ENCODE results near the gene HFE. TPM values are rescaled to one million over a fixed set of nuclear protein-coding genes. Genes with fewer than 3 reads are reported as not detected.
"Not testable (repeated sequence)": the region's sequence is repeated elsewhere in the genome, so short reads cannot be mapped to it uniquely, and the experiment has no call there.

The HFE gene
- total RNA-seq, 5 donors from 2014 or later (not counting 1 experiment from before 2014, with no cell fraction given), result 1.0 to 2.4 (median 1.8) TPM

- Histone ChIP-seq H3K27me3 (replicated peaks in 1 of 2; ENCODE audit: control insufficient read depth in 2 of 2, extremely low read depth in 1 of 2, insufficient read depth in 2 of 2, low read length in 1 of 2) (no peaks in the 10 kb centered on the region), H3K4me1 (ENCODE audit: control insufficient read depth in 1 of 2, extremely low read depth in 1 of 2, insufficient read depth in 2 of 2, low read length in 2 of 2) (peaks cover 0 to 5% of the 10 kb centered on the region in 2 experiments), H3K27ac (ENCODE audit: low read length) (no peak overlapping the region), H3K9me3 (no peaks in the 10 kb centered on the region), H3K4me3 (ENCODE audit: control insufficient read depth in 1 of 2, extremely low read depth in 1 of 2, low read length in 1 of 2) (no peak overlapping the region), H3K36me3 (ENCODE audit: control insufficient read depth in 2 of 2, extremely low read depth in 1 of 2, insufficient read depth in 1 of 2, low read length in 1 of 2) (no peaks in the 10 kb centered on the region)
- ChIA-PET POLR2A (interaction anchor here in 1 of 2 donors (0.6 kb wide), 1 partner anchor 80 kb away, joined by 10 read pairs; no protein-coding TSS in a partner anchor), CTCF (no interaction called here)
- H3K4me3 Mint-ChIP-seq, result no peak overlapping the region
- H3K27ac Mint-ChIP-seq, result no peak overlapping the region
- H3K9me3 Mint-ChIP-seq, result no peaks in the 10 kb centered on the region
- H3K36me3 Mint-ChIP-seq, result no peaks in the 10 kb centered on the region
- no CpG with 5 or more reads among the region's 6 CpGs for WGBS (ENCODE audit: insufficient coverage)
- no peaks in the 10 kb centered on the region for H3K27me3 Mint-ChIP-seq
- no peaks in the 10 kb centered on the region for H3K4me1 Mint-ChIP-seq
- no peak for DNase-seq
- ATAC-seq (replicated peaks in 1 of 4), result no peak
Observed at GRCh38 chr6:26109772-26110171, 22.5 kb downstream of the HFE start.

DNA sequence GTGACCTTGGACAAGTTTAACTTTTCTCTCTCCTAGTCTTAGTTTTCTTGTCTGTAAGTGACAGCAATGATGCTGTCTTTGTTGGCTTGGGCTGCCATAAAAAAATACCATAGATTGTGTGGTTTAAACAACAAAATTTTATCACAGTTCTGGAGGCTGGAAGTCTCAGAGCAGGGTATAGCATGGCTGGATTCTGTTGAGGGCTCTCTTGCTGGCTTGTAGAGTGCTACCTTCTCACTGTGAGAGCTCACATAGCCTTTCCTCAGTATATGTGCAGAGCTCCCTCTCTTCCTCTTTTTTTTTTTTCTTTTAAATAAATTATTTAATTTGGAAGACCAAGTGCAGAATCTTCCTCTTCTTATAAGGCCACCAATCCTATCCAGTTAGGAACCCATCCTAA is 26.3 kb downstream of the HFE start:
- CTCF ChIA-PET, result interaction anchor here in 1 of 2 donors (0.6 kb wide), 1 partner anchor 10 kb away, joined by 3 read pairs; a partner anchor contains a TSS
- H3K27me3 Mint-ChIP-seq, result no peaks in the 10 kb centered on the region

DNA sequence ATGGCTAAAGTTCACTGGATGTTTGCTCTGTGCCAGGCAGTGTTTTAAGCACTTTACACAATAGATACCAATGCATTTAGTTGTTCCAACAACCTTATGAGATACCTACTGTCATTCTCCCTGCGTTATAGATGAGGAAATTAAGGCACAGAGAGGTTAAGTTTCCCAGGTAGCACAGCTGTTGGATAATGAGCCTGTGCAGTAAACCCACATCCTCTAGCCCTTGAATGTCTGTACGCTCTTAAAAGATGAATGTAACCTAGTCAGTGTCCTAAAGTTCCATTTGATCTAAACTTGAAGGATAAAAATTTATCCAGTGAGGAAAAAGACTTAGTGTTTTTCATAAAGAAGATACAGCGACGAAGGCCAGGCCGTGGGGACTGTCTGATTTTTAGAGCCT is 28.0 kb downstream of the HFE start:
- no peaks in the 10 kb centered on the region for H3K36me3 ChIP-seq (ENCODE audit: control insufficient read depth in 2 of 2, extremely low read depth in 1 of 2, insufficient read depth in 1 of 2, low read length in 1 of 2)
- peak in 2 of 4 experiments; percentile 27 to 69 for ATAC-seq (replicated peaks in 1 of 4)
- H3K4me3 ChIP-seq (ENCODE audit: control insufficient read depth in 1 of 2, extremely low read depth in 1 of 2, low read length in 1 of 2), result no peak overlapping the region
- CTCF ChIA-PET, result interaction anchor here (0.7 to 1.1 kb wide), 3 partner anchors 8 to 39 kb away, joined by 3 to 5 read pairs (median 4); a partner anchor contains a TSS
- DNase-seq, result no peak
- POLR2A ChIA-PET, result interaction anchor here in 1 of 2 donors (0.6 kb wide), 1 partner anchor 11 kb away, joined by 7 read pairs; no protein-coding TSS in a partner anchor
- peaks cover 2 to 9% of the 10 kb centered on the region in 2 experiments for H3K4me1 ChIP-seq (ENCODE audit: control insufficient read depth in 1 of 2, extremely low read depth in 1 of 2, insufficient read depth in 2 of 2, low read length in 2 of 2)
- no peak overlapping the region for H3K4me3 Mint-ChIP-seq
- no peaks in the 10 kb centered on the region for H3K9me3 Mint-ChIP-seq
- no peaks in the 10 kb centered on the region for H3K36me3 Mint-ChIP-seq
- H3K4me1 Mint-ChIP-seq, result peaks cover 7 to 9% (median 8%) of the 10 kb centered on the region in 3 donors
- H3K27ac ChIP-seq (ENCODE audit: low read length), result no peak overlapping the region
- no peaks in the 10 kb centered on the region for H3K9me3 ChIP-seq
- H3K27me3 ChIP-seq (replicated peaks in 1 of 2; ENCODE audit: control insufficient read depth in 2 of 2, extremely low read depth in 1 of 2, insufficient read depth in 2 of 2, low read length in 1 of 2), result no peaks in the 10 kb centered on the region
- H3K27ac Mint-ChIP-seq, result no peak overlapping the region
- no CpG with 5 or more reads among the region's 5 CpGs for WGBS (ENCODE audit: insufficient coverage)
- H3K27me3 Mint-ChIP-seq, result no peaks in the 10 kb centered on the region

More for the DNA sequence above, 26.3 kb downstream of the HFE start:
- POLR2A ChIA-PET, result interaction anchor here (0.5 to 0.7 kb wide), 3 partner anchors 10 to 69 kb away, joined by 4 to 6 read pairs (median 4); a partner anchor contains a TSS
- no peak for ATAC-seq (replicated peaks in 1 of 4)
- H3K36me3 Mint-ChIP-seq, result no peaks in the 10 kb centered on the region
- no peak overlapping the region for H3K4me3 ChIP-seq (ENCODE audit: control insufficient read depth in 1 of 2, extremely low read depth in 1 of 2, low read length in 1 of 2)
- no peak overlapping the region for H3K27ac Mint-ChIP-seq
- H3K9me3 ChIP-seq, result no peaks in the 10 kb centered on the region
- no peak overlapping the region for H3K4me3 Mint-ChIP-seq
- no peak overlapping the region for H3K27ac ChIP-seq (ENCODE audit: low read length)
- no peaks in the 10 kb centered on the region for H3K36me3 ChIP-seq (ENCODE audit: control insufficient read depth in 2 of 2, extremely low read depth in 1 of 2, insufficient read depth in 1 of 2, low read length in 1 of 2)
- peaks cover 2 to 9% of the 10 kb centered on the region in 2 experiments for H3K4me1 ChIP-seq (ENCODE audit: control insufficient read depth in 1 of 2, extremely low read depth in 1 of 2, insufficient read depth in 2 of 2, low read length in 2 of 2)
- no peaks in the 10 kb centered on the region for H3K9me3 Mint-ChIP-seq
- no peaks in the 10 kb centered on the region for H3K27me3 ChIP-seq (replicated peaks in 1 of 2; ENCODE audit: control insufficient read depth in 2 of 2, extremely low read depth in 1 of 2, insufficient read depth in 2 of 2, low read length in 1 of 2)
- no peak for DNase-seq
- peaks cover 7 to 9% (median 8%) of the 10 kb centered on the region in 3 donors for H3K4me1 Mint-ChIP-seq

GRCh38 chr6:26116267-26116666 is 29.0 kb downstream of the HFE start:
- Histone ChIP-seq H3K9me3 (no peaks in the 10 kb centered on the region), H3K27me3 (replicated peaks in 1 of 2; ENCODE audit: control insufficient read depth in 2 of 2, extremely low read depth in 1 of 2, insufficient read depth in 2 of 2, low read length in 1 of 2) (no peaks in the 10 kb centered on the region), H3K4me1 (ENCODE audit: control insufficient read depth in 1 of 2, extremely low read depth in 1 of 2, insufficient read depth in 2 of 2, low read length in 2 of 2) (peaks cover 2 to 9% of the 10 kb centered on the region in 2 experiments), H3K4me3 (ENCODE audit: control insufficient read depth in 1 of 2, extremely low read depth in 1 of 2, low read length in 1 of 2) (no peak overlapping the region), H3K27ac (ENCODE audit: low read length) (no peak overlapping the region), H3K36me3 (ENCODE audit: control insufficient read depth in 2 of 2, extremely low read depth in 1 of 2, insufficient read depth in 1 of 2, low read length in 1 of 2) (no peaks in the 10 kb centered on the region)
- H3K27me3 Mint-ChIP-seq, result no peaks in the 10 kb centered on the region
- no peaks in the 10 kb centered on the region for H3K36me3 Mint-ChIP-seq
- no peak for ATAC-seq (replicated peaks in 1 of 4)
- peaks cover 0 to under 1% (median 0%) of the 10 kb centered on the region in 3 donors for H3K9me3 Mint-ChIP-seq
- WGBS (ENCODE audit: insufficient coverage), result no CpG with 5 or more reads among the region's 4 CpGs
- H3K4me3 Mint-ChIP-seq, result no peak overlapping the region
- DNase-seq, result no peak
- no peak overlapping the region for H3K27ac Mint-ChIP-seq
- ChIA-PET CTCF (no interaction called here), POLR2A (interaction anchor here in 1 of 2 donors (0.6 kb wide), 1 partner anchor 101 kb away, joined by 3 read pairs; a partner anchor contains a TSS)
- peaks cover 13% of the 10 kb centered on the region in 3 donors for H3K4me1 Mint-ChIP-seq

DNA sequence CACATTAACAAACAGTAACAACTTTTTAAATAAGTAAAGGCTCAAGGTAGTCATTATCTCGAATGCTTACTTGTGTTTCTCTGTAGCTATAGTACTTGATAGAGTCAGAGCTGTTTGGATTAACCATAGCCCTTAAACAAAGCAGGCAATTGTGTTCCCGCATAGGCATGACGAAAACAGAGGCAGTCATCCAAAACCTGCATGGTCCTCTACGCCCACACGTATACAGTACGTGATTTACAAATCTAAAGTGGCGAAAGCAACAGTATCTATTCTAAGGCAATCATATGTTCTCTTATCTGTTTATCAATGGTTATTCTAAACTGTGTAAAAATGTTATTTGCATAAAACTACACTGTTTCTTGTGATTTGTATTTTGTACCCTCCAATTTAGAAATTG is 31.8 kb downstream of the HFE start:
- no peak overlapping the region for H3K27ac Mint-ChIP-seq
- DNase-seq (no peak), ATAC-seq (replicated peaks in 1 of 4) (no peak)
- POLR2A ChIA-PET, result interaction anchor here (0.5 to 1.0 kb wide), 7 partner anchors 15 to 406 kb away, joined by 3 to 14 read pairs (median 3); a partner anchor contains a TSS
- H3K9me3 Mint-ChIP-seq, result peaks cover 0 to 3% (median 0%) of the 10 kb centered on the region in 3 donors
- Histone ChIP-seq H3K9me3 (no peaks in the 10 kb centered on the region), H3K4me3 (ENCODE audit: control insufficient read depth in 1 of 2, extremely low read depth in 1 of 2, low read length in 1 of 2) (no peak overlapping the region), H3K27me3 (replicated peaks in 1 of 2; ENCODE audit: control insufficient read depth in 2 of 2, extremely low read depth in 1 of 2, insufficient read depth in 2 of 2, low read length in 1 of 2) (no peaks in the 10 kb centered on the region), H3K27ac (ENCODE audit: low read length) (no peak overlapping the region), H3K36me3 (ENCODE audit: control insufficient read depth in 2 of 2, extremely low read depth in 1 of 2, insufficient read depth in 1 of 2, low read length in 1 of 2) (no peaks in the 10 kb centered on the region), H3K4me1 (ENCODE audit: control insufficient read depth in 1 of 2, extremely low read depth in 1 of 2, insufficient read depth in 2 of 2, low read length in 2 of 2) (peaks cover 10 to 16% of the 10 kb centered on the region in 2 experiments)
- no peaks in the 10 kb centered on the region for H3K27me3 Mint-ChIP-seq
- WGBS (ENCODE audit: insufficient coverage), result no CpG with 5 or more reads among the region's 7 CpGs
- CTCF ChIA-PET, result interaction anchor here in 1 of 2 donors (0.5 kb wide), 1 partner anchor 40 kb away, joined by 7 read pairs; no protein-coding TSS in a partner anchor
- no peaks in the 10 kb centered on the region for H3K36me3 Mint-ChIP-seq
- no peak overlapping the region for H3K4me3 Mint-ChIP-seq
- peaks cover 23 to 34% (median 27%) of the 10 kb centered on the region in 3 donors for H3K4me1 Mint-ChIP-seq

DNA sequence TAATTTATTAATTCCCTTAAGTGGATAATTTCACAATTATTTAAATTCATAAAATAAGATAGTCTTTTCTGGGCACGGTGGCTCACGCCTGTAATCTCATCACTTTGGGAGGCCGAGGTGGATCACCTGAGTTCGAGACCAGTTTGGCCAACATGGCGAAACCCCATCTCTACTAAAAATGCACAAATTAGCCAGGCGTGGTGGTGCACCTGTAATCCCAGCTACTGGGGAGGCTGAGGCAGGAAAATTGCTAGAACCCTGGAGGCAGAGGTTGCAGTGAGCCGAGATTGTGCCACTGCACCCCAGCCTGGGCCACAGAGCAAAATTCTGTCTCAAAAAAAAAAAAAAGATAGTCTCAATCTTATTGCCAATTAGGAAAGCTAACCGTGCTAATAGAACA is 32.9 kb downstream of the HFE start:
- H3K27me3 ChIP-seq (replicated peaks in 1 of 2; ENCODE audit: control insufficient read depth in 2 of 2, extremely low read depth in 1 of 2, insufficient read depth in 2 of 2, low read length in 1 of 2); H3K9me3 Mint-ChIP-seq; H3K27me3 Mint-ChIP-seq; H3K4me3 Mint-ChIP-seq; H3K9me3 ChIP-seq; DNase-seq; ATAC-seq (replicated peaks in 1 of 4); H3K36me3 Mint-ChIP-seq; H3K4me3 ChIP-seq (ENCODE audit: control insufficient read depth in 1 of 2, extremely low read depth in 1 of 2, low read length in 1 of 2); H3K36me3 ChIP-seq (ENCODE audit: control insufficient read depth in 2 of 2, extremely low read depth in 1 of 2, insufficient read depth in 1 of 2, low read length in 1 of 2); H3K27ac Mint-ChIP-seq; H3K27ac ChIP-seq (ENCODE audit: low read length): not testable (repeated sequence)
- peaks cover 20 to 34% (median 23%) of the 10 kb centered on the region in 3 donors for H3K4me1 Mint-ChIP-seq
- H3K4me1 ChIP-seq (ENCODE audit: control insufficient read depth in 1 of 2, extremely low read depth in 1 of 2, insufficient read depth in 2 of 2, low read length in 2 of 2), result peaks cover 10 to 16% of the 10 kb centered on the region in 2 experiments
- ChIA-PET CTCF (interaction anchor here (0.5 to 1.4 kb wide), 3 partner anchors 20 to 1027 kb away, joined by 3 to 4 read pairs (median 3); a partner anchor contains a TSS), POLR2A (interaction anchor here (0.6 to 1.0 kb wide), 6 partner anchors 76 to 1773 kb away, joined by 3 to 5 read pairs (median 4); a partner anchor contains a TSS)
- WGBS (ENCODE audit: insufficient coverage), result 96% methylated on average over 4 of the region's 8 CpGs

Data from T-cell (primary cell).